Anterior cingulate cortex (tissue), 58 donors: Measurements from ENCODE around the gene SLC45A3.
"Not testable (repeated sequence)": the region's sequence is repeated elsewhere in the genome, so short reads cannot be mapped to it uniquely, and the experiment has no call there.

Experiments used
- DNase-seq, 58 donors: peaks; one replicate each; lab custom pipeline; 2025; lab: John Stamatoyannopoulos, UW

Gene SLC45A3

GRCh38 chr1:205645519-205645918 is 34.8 kb downstream of the SLC45A3 start:
- no peak for DNase-seq

GRCh38 chr1:205642679-205643307 is 37.5 kb downstream of the SLC45A3 start:
- no peak for DNase-seq

GRCh38 chr1:205639567-205639966 is 40.7 kb downstream of the SLC45A3 start:
- no peak for DNase-seq

GRCh38 chr1:205637854-205638468 is 42.3 kb downstream of the SLC45A3 start:
- no peak for DNase-seq

GRCh38 chr1:205636732-205637131 is 43.6 kb downstream of the SLC45A3 start:
- peak in 1 of 58 donors; percentile 27 for DNase-seq

GRCh38 chr1:205636138-205636530 is 44.2 kb downstream of the SLC45A3 start:
- not testable (repeated sequence) for DNase-seq

DNA sequence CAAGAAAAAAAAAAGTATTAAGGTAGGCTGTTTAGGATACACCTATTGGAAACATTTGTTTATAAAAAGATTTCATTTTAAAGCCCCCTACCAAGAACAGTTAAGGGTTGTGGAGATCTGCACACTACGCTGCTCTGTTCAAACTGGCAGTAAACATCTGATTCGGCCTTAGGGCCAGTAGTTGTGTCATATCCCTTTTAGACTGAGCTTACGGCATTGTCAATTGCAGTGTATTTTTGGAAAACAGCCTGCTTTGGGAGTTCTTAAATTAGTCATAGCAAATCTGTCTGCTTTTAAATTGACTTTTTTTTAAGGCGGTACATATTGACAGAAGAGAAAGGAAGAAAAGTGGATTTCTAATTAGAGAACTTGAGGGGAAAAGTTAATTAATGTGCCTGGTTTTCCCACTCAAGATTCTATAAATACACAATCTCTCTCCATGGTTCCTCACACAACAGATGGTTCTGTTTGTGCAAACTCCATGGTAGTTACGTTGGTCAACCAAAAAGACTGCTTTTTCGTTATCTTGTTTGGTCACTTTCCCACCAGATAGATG is 46.8 kb downstream of the SLC45A3 start:
- no peak for DNase-seq

DNA sequence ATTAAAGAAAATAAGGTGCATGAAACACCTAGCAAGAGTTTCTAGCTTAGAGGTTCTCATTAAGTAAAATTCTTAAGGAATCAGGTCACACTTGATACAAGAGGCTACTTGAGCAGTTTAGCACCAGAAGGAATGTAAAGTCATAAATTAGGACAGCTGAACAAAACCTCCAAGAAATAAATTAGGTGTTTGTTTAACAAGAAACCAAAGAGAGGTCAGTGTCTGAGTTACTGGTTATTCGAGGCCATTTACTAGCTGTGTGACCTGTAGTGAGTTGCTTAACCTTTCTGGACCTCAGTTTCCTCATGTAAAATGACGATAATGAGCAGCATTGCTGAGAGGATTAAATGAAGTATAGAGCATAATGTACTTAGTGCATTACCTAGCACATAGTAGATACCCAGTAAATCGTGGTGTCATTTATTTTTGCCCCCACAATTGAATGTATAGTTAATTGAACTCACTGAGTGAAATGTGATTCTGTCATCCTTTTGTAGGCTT is 47.6 kb downstream of the SLC45A3 start:
- DNase-seq = no peak

- DNase-seq = peak; percentile 84 to 99 (median 96)
Measured at GRCh38 chr1:205631768-205632668, 48.3 kb downstream of the SLC45A3 start, which contains the start of gene ELK4. Gene ELK4, minus strand, starts transcription at chr1:205632011. Its CDS starts 8,129 bp downstream, at chr1:205623882.

DNA sequence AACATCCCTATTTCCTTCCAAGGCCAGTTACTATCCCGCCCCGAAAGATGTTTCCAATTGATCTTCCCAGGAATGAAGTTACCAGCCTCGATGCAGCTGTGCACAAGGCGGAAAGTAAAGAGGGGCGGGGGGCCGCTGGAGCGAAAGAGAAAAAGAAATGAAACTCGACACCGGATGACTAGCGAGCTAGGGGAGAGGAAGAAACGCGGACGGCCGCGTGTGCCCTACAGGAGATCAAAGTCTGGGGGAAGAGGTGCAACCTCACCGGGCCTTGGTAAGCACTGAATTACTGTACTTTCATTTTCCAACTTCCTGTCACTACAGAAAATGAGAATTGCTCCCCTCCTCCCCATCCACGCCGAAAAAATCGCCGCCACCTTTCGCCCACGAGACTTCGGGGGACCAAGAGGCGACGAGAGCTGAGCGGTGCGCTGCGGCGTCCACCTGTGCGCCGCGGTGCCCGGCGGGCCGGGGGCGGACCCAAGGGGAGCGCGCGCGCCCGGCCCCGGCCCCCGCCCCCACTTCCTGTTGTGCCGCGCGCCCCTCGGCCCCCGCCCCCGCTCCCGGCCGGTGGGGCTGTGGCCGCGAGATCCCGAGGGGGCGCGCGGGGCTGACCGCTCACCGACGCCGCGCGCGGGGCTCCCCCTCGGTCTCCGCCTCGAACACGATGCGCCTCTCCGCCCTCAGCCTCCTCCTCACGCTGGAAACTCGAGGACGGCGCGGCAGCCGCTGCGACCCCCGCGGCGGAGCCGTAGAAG is 49.1 kb downstream of the SLC45A3 start:
- DNase-seq = peak in 45 of 58 donors; percentile 7 to 70 (median 50)

DNA sequence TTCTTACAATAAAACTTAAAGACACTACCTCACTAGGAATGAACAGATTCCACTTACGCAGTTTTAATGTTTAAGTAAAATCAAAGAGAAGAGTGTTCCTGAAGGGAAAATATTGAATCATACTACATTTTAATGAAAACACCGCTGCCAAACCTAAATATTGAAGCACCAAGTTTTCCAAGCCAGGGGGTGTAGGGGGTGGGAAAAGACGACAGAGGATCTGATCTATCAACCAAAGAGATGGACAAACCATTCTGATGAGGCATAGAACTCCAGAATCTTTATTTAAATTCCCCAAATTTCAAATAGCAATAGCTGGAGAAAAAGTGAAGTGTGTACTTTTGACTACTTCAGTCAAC is 49.7 kb downstream of the SLC45A3 start:
- no peak for DNase-seq

GRCh38 chr1:205630241-205630640 is 50.1 kb downstream of the SLC45A3 start:
- DNase-seq = no peak

GRCh38 chr1:205629751-205630150 is 50.6 kb downstream of the SLC45A3 start:
- no peak for DNase-seq

GRCh38 chr1:205627956-205628355 is 52.4 kb downstream of the SLC45A3 start:
- DNase-seq = no peak

DNA sequence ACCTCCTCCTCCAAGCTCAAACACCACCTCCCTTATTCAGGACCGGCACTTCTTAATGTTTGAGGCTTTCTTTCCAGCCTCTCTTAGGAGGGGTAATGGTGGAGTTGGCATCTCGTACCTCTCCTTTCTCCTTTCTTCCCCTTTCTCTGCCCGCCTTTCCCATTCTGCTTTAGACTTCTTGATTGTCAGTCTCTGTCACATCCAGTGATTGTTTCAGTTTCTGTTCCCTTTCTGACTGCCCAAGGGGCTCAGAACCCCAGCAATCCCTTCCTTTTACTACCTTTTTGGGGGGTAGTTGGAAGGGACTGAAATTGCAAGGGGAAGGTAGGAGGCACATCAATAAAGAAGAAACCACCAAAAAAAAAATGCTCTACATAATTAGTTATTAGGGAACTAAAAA is 54.1 kb downstream of the SLC45A3 start:
- DNase-seq = no peak

DNA sequence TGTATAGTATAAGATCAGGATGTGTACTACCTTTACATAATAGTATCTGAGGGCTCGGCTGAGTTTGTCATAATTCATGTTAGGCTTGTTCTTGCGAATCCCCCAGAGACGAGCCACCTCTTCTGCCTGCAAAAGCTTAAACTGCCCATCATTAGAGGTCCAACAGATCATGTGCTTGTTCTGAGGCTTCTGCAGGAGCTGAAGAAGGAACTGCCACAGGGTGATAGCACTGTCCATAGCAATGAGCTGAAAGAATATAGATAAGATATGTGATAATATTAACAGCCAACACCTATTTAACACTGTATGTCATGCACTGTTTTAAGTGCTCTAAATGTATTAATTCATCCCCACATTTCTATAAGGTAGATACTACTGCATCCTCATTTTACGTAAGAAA is 56.7 kb downstream of the SLC45A3 start:
- no peak for DNase-seq

DNA sequence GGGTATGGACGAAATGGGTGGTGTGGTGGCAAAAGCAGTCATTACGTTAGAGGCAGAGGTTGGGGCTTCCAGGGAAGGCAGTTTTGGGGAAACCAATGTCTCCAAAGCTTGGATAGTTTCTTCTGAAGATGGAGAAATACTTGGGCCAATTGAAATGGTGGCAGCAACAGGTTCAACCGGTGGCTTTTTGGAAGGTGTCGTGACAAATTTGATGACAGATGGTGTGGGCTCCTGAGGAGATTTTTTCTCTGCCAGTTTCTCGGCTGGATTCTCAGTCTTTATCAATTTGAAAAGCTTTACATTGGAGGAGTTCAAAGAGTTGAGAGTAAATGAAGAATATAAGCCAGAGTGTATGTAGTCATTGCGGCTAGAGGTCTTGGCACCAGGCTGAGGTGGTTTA is 60.0 kb downstream of the SLC45A3 start:
- no peak for DNase-seq

DNA sequence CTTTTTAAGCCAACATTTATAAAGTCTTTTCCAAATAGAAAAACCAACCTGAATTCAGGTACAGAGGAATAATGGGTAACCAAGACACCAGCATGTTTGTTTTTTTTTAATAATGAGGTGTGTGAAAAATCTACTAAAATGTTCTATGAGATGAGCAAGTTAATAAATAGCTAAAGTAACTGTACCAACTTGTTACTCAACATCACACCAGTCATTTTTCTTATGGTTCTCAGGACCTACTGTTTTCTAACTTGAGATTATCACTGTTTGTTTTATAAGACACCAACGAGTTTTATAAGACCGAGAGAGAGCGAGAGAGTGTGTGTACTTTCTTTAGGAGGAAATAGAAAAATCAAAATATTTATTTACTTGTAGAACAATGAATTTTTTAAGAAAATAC is 60.9 kb downstream of the SLC45A3 start:
- no peak for DNase-seq

GRCh38 chr1:205616563-205617293 is 63.6 kb downstream of the SLC45A3 start:
- no peak for DNase-seq
